Measurements from ENCODE around the gene KCNK1. TPM values are rescaled to one million over a fixed set of nuclear protein-coding genes. Genes with fewer than 3 reads are reported as not detected.
"Not testable (repeated sequence)": the region's sequence is repeated elsewhere in the genome, so short reads cannot be mapped to it uniquely, and the experiment has no call there.

The KCNK1 gene
- total RNA-seq, 4 donors from 2014 or later = 1.9 to 10.2 (median 4.8) TPM

GRCh38 chr1:233615571-233615970, 1.7 kb downstream of the KCNK1 start:
- DNase-seq (ENCODE audit: low spot score) (no peak), ATAC-seq (ENCODE audit: low FRiP score) (no peak)
- TF ChIP-seq CTCF (IDR thresholded peaks at IDR 0.05) = no peak

DNA sequence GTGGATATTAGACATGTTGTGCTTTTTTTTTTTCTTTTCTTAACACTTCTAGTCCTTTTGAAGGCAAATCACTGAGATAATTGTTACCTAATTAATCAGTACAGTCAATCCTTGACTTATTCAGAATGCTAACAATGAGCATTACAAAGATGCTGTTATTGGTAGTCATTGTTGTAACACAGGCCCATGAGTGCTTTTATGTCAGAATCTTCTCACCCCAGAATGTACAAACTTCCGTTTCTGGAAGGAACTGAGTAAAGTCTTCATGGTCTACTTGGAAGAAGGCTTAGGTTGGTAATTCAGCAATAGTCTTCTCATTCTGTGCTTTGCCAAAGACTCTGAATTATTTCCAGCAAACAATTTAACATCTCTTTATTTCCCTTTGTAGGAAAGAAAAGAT, 3.1 kb downstream of the KCNK1 start:
- no peak for DNase-seq (ENCODE audit: low spot score)
- ATAC-seq (ENCODE audit: low FRiP score) = no peak
- TF ChIP-seq CTCF (IDR thresholded peaks at IDR 0.05) = no peak

GRCh38 chr1:233619414-233619813, 5.5 kb downstream of the KCNK1 start:
- not testable (repeated sequence) for ATAC-seq (ENCODE audit: low FRiP score); DNase-seq (ENCODE audit: low spot score)

DNA sequence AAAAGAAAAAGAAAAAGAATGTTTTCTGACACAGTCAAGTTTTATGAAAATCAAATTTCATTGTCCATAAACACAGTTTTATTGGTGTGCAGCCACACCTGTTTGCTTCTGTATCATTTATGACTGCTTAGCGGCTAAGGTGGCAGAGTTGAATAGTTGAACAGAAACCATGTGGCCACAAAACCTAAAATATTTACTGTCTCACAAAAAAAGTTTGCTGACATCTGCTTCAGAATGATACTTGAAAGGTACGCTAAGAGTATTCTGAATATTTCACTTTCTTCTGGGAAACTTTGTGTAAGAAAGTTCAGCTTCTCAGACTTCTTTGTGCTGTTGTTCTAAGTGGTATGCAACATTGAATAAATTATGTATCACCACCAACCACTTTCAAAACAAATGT, 6.2 kb downstream of the KCNK1 start:
- TF ChIP-seq CTCF (IDR thresholded peaks at IDR 0.05) = no peak
- DNase-seq (ENCODE audit: low spot score) = no peak
- ATAC-seq (ENCODE audit: low FRiP score) = no peak

DNA sequence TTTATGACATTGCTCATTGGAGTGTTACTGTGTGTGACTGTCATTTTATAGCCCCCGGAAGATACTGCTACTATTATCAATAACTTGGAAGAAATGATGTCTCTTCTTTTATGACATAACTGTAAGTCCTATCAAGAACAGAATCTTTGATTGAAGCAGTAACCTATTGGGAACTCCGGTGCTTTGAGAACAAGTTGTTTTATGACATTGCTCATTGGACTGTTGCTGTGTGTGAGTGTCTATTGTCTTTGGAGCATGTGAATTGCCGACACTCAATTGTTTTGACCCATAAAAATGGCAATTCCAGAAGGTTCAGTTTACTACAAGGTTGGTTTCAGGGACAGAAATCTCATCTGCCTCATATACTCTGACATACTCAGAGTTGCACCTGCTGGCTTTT, 8.0 kb downstream of the KCNK1 start:
- TF ChIP-seq CTCF (IDR thresholded peaks at IDR 0.05) = no peak
- DNase-seq (ENCODE audit: low spot score) = no peak
- ATAC-seq (ENCODE audit: low FRiP score) = no peak

GRCh38 chr1:233624289-233624688, 10.4 kb downstream of the KCNK1 start:
- DNase-seq (ENCODE audit: low spot score) = no peak
- no peak for ATAC-seq (ENCODE audit: low FRiP score)
- TF ChIP-seq CTCF (IDR thresholded peaks at IDR 0.05) = no peak

GRCh38 chr1:233625087-233625486, 11.2 kb downstream of the KCNK1 start:
- DNase-seq (ENCODE audit: low spot score) = no peak
- no peak for ATAC-seq (ENCODE audit: low FRiP score)
- TF ChIP-seq CTCF (IDR thresholded peaks at IDR 0.05) = no peak

DNA sequence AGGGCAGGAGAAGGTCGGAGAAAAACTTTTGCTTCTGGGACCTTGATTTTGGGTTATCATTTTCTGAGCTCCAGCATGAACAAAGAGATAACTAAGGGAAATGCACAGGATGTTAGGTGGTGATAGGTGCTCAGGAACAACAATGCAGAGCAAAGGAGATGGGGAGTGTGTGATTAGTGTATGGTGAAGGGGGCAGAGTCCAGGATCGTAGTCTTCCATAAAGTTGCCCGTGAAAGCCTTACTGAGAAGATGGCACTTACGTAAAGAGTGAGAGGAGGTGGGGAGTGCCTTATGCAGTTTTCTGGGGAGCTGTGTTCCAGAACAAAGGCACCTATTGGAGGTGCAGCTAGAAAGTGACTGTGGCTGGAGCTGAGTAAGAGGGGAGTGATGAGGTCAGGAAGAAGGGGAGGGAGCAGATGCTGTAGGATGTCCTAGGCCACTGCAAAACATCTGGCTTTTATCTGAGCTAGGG, 11.6 kb downstream of the KCNK1 start:
- ATAC-seq (ENCODE audit: low FRiP score) (no peak), DNase-seq (ENCODE audit: low spot score) (no peak)
- no peak for TF ChIP-seq CTCF (IDR thresholded peaks at IDR 0.05)
